Stomach (tissue), 4 donors: ENCODE results near the gene ALX3.

ENCODE experiments used
- POLR2AphosphoS5 ChIP-seq, 3 donors: sonication (generic); formaldehyde crosslinking; IDR thresholded peaks; one replicate each; pipeline ENCODE4 v1.6.1; 2016; ENCODE audit warnings: antibody characterized with exemption in 3 of 3
- TF ChIP-seq, protein P1 (sequence below), 7 experiments: fragments of 450-650 bp in 4 of 7; fragments of 200-600 bp in 3 of 7; sonication (generic) in 3 of 7; IDR thresholded peaks; one replicate each; pipeline ENCODE4 v1.5.1; 2016 to 2019; ENCODE audit warnings: antibody characterized with exemption in 7 of 7, control low read depth in 2 of 7, mild to moderate bottlenecking in 1 of 7

DNA sequence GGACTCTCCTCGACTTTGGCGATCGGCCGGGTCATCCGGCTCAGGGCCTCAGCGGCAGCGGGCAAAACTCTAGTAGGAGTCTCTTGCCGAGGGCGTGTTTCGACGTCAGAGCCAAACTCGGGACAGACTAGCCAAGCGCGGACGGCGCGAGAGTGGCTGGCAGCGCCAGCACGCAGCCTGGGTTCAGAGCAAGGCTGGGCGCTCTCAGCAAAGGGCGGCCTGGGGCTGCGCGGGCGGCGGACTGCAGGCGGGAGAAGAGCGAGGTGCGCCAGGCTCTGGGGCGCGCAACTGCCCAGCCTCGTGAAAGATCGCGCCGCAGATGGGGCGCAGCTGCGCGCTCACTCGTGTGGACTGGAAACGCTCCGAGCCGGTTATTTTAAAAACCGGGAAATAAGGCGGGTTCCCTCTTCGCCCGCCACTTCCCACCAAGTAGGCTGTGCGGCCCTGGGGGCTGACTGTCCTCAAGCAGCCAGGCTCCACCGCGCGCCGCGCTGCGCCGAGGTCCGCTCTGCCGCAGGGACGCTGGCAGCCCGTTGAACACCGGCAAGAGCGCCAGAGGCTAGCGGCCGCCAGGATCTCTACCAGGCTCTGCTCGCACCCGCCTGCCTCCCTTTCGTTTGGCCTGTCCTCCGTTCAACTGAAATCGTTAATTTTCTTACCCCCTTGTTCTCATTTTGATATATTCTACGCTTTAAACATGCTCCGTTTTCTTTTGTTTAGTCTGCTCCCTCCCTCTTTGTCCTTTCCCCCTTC lies 2.4 kb downstream of the ALX3 start:
- TF ChIP-seq, protein P1, sequence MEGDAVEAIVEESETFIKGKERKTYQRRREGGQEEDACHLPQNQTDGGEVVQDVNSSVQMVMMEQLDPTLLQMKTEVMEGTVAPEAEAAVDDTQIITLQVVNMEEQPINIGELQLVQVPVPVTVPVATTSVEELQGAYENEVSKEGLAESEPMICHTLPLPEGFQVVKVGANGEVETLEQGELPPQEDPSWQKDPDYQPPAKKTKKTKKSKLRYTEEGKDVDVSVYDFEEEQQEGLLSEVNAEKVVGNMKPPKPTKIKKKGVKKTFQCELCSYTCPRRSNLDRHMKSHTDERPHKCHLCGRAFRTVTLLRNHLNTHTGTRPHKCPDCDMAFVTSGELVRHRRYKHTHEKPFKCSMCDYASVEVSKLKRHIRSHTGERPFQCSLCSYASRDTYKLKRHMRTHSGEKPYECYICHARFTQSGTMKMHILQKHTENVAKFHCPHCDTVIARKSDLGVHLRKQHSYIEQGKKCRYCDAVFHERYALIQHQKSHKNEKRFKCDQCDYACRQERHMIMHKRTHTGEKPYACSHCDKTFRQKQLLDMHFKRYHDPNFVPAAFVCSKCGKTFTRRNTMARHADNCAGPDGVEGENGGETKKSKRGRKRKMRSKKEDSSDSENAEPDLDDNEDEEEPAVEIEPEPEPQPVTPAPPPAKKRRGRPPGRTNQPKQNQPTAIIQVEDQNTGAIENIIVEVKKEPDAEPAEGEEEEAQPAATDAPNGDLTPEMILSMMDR (IDR thresholded peaks at IDR 0.05) = no peak
- no peak for TF ChIP-seq POLR2AphosphoS5 (IDR thresholded peaks at IDR 0.05)
